Measurements from ENCODE around the gene ASCC1. TPM values are rescaled to one million over a fixed set of nuclear protein-coding genes. Genes with fewer than 3 reads are reported as not detected.

ASCC1 gene
- total RNA-seq, 1 donor from 2014 or later = 38.6 TPM

- DNase-seq (ENCODE audit: low read depth) = no peak
- Histone ChIP-seq H3K4me3 (ENCODE audit: low read depth, low read length) (no peak overlapping the region), H3K27me3 (ENCODE audit: control insufficient read depth, insufficient read depth, low read length) (no peaks in the 10 kb centered on the region), H3K36me3 (ENCODE audit: control insufficient read depth, insufficient read depth, low read length) (no peaks in the 10 kb centered on the region)
- TF ChIP-seq, protein P1, sequence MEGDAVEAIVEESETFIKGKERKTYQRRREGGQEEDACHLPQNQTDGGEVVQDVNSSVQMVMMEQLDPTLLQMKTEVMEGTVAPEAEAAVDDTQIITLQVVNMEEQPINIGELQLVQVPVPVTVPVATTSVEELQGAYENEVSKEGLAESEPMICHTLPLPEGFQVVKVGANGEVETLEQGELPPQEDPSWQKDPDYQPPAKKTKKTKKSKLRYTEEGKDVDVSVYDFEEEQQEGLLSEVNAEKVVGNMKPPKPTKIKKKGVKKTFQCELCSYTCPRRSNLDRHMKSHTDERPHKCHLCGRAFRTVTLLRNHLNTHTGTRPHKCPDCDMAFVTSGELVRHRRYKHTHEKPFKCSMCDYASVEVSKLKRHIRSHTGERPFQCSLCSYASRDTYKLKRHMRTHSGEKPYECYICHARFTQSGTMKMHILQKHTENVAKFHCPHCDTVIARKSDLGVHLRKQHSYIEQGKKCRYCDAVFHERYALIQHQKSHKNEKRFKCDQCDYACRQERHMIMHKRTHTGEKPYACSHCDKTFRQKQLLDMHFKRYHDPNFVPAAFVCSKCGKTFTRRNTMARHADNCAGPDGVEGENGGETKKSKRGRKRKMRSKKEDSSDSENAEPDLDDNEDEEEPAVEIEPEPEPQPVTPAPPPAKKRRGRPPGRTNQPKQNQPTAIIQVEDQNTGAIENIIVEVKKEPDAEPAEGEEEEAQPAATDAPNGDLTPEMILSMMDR (IDR thresholded peaks at IDR 0.05; ENCODE audit: insufficient read depth, low read length, poor library complexity, severe bottlenecking) = no peak
These were observed 29.7 kb downstream of the ASCC1 start for GRCh38 chr10:72186258-72186981.

GRCh38 chr10:72184156-72184555, 31.9 kb downstream of the ASCC1 start:
- TF ChIP-seq, protein P1 (IDR thresholded peaks at IDR 0.05; ENCODE audit: insufficient read depth, low read length, poor library complexity, severe bottlenecking) = no peak
- Histone ChIP-seq H3K36me3 (ENCODE audit: control insufficient read depth, insufficient read depth, low read length) (no peaks in the 10 kb centered on the region), H3K27me3 (ENCODE audit: control insufficient read depth, insufficient read depth, low read length) (no peaks in the 10 kb centered on the region)

DNA sequence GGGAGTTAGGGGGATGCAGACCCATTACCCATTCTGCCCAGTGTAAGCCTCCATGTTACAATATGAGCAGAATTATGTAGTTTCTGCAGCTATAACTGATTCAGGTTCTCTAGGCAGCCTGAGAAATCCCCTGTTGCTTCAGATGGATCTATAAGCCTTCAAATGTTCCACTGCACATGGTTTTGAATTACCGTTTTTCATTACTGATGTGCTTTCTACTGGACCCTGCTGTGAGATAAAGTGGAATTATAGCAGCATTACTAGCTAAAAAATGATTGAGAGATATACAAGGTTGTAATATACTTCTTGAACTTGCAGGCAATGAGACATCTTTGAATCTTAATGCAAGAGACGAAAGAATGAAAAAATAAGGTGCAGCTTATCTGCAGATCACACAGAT, 38.6 kb downstream of the ASCC1 start:
- peaks cover 2% of the 10 kb centered on the region for H3K36me3 ChIP-seq (ENCODE audit: control insufficient read depth, insufficient read depth, low read length)
- DNase-seq (ENCODE audit: low read depth) = no peak
- TF ChIP-seq, protein P1 (IDR thresholded peaks at IDR 0.05; ENCODE audit: insufficient read depth, low read length, poor library complexity, severe bottlenecking) = no peak
- no peak overlapping the region for H3K4me3 ChIP-seq (ENCODE audit: low read depth, low read length)
- H3K27me3 ChIP-seq (ENCODE audit: control insufficient read depth, insufficient read depth, low read length) = no peaks in the 10 kb centered on the region

More at GRCh38 chr10:72184156-72184555, 31.9 kb downstream of the ASCC1 start:
- no peak overlapping the region for H3K4me3 ChIP-seq (ENCODE audit: low read depth, low read length)
- no peak for DNase-seq (ENCODE audit: low read depth)

DNA sequence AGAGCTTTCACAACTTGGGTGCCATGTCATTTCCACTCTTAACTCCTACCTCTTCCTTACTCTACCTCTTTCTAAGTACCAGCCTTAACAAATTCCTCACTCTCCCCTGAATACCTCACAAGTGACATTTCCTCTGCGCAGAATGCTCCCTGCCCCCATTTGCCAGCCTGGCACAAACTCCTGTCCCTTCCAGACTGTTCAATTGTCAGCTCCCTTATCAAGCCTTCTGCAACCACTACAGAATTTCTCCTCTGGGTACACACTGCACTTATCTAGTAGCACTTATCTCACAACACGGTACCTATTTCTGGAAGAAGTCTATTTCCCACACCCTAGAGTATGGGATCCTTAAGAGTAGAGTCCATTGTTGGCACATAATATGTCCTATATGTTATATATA, 39.4 kb downstream of the ASCC1 start:
- no peak overlapping the region for H3K4me3 ChIP-seq (ENCODE audit: low read depth, low read length)
- DNase-seq (ENCODE audit: low read depth) = no peak
- TF ChIP-seq, protein P1 (IDR thresholded peaks at IDR 0.05; ENCODE audit: insufficient read depth, low read length, poor library complexity, severe bottlenecking) = no peak
- no peaks in the 10 kb centered on the region for H3K27me3 ChIP-seq (ENCODE audit: control insufficient read depth, insufficient read depth, low read length)
- peaks cover 2% of the 10 kb centered on the region for H3K36me3 ChIP-seq (ENCODE audit: control insufficient read depth, insufficient read depth, low read length)

DNA sequence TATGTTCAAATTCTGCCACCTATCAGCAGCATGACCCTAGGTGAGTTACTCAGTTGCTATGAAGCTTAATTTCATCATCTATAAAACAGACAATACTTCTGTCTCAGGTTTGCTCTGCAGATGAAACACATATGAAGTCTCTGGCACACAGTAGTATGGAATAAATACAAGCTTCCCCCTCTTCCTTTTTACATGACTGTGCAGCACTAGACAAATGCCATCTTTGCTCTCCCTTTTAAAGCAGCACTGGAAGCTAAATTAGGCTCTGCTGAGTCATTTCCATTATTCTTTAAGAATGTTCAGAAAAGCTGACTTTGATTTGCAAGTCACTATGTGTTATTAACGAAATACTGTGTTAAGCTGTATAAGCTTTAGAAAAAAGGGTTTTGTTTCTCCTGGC, 40.9 kb downstream of the ASCC1 start:
- Histone ChIP-seq H3K36me3 (ENCODE audit: control insufficient read depth, insufficient read depth, low read length) (peaks cover 2% of the 10 kb centered on the region), H3K27me3 (ENCODE audit: control insufficient read depth, insufficient read depth, low read length) (no peaks in the 10 kb centered on the region), H3K4me3 (ENCODE audit: low read depth, low read length) (no peak overlapping the region)
- TF ChIP-seq, protein P1 (IDR thresholded peaks at IDR 0.05; ENCODE audit: insufficient read depth, low read length, poor library complexity, severe bottlenecking) = no peak
- no peak for DNase-seq (ENCODE audit: low read depth)

- Histone ChIP-seq H3K36me3 (ENCODE audit: control insufficient read depth, insufficient read depth, low read length) (peaks cover 2% of the 10 kb centered on the region), H3K27me3 (ENCODE audit: control insufficient read depth, insufficient read depth, low read length) (no peaks in the 10 kb centered on the region), H3K4me3 (ENCODE audit: low read depth, low read length) (no peak overlapping the region)
- TF ChIP-seq, protein P1 (IDR thresholded peaks at IDR 0.05; ENCODE audit: insufficient read depth, low read length, poor library complexity, severe bottlenecking) = no peak
- DNase-seq (ENCODE audit: low read depth) = no peak
These were observed 41.8 kb downstream of the ASCC1 start for GRCh38 chr10:72174297-72174662.
